ENCODE results near the gene TEX44. TPM values are rescaled to one million over a fixed set of nuclear protein-coding genes. Genes with fewer than 3 reads are reported as not detected.

TEX44 gene
- total RNA-seq, 4 donors from 2014 or later: not detected

DNA sequence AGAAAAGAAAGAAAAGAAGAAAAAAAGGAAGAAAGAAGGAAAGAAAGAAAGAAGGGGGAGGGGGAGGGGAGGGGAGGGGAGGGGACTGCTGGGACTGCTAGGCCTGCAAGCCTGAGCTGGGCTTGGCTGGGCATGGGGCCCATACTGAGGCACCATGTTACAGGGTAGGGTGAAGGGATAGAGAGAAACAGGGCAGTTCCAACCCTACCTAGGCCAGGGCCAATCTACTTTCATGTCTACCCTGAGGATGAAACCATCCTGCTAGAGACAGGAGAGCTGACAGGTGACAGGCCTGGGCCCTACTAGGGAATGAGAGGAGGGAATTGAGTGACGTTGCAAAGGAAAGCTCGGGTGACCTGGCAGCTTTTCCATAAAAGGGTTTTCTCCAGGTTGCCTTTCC is 41.7 kb downstream of the TEX44 start:
- no peak for DNase-seq (ENCODE audit: low spot score in 2 of 2)
- intact Hi-C loops (cut with DNase I; ENCODE audit: low total_unique reads): no loop called here
- H3K4me3 ChIP-seq (ENCODE audit: low read depth, poor library complexity, severe bottlenecking): no peak overlapping the region
- 68 to 73% methylated on average over 2 of the region's 2 CpGs for WGBS, 2 donors
- TF ChIP-seq, protein P1, sequence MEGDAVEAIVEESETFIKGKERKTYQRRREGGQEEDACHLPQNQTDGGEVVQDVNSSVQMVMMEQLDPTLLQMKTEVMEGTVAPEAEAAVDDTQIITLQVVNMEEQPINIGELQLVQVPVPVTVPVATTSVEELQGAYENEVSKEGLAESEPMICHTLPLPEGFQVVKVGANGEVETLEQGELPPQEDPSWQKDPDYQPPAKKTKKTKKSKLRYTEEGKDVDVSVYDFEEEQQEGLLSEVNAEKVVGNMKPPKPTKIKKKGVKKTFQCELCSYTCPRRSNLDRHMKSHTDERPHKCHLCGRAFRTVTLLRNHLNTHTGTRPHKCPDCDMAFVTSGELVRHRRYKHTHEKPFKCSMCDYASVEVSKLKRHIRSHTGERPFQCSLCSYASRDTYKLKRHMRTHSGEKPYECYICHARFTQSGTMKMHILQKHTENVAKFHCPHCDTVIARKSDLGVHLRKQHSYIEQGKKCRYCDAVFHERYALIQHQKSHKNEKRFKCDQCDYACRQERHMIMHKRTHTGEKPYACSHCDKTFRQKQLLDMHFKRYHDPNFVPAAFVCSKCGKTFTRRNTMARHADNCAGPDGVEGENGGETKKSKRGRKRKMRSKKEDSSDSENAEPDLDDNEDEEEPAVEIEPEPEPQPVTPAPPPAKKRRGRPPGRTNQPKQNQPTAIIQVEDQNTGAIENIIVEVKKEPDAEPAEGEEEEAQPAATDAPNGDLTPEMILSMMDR (IDR thresholded peaks at IDR 0.05): no peak

DNA sequence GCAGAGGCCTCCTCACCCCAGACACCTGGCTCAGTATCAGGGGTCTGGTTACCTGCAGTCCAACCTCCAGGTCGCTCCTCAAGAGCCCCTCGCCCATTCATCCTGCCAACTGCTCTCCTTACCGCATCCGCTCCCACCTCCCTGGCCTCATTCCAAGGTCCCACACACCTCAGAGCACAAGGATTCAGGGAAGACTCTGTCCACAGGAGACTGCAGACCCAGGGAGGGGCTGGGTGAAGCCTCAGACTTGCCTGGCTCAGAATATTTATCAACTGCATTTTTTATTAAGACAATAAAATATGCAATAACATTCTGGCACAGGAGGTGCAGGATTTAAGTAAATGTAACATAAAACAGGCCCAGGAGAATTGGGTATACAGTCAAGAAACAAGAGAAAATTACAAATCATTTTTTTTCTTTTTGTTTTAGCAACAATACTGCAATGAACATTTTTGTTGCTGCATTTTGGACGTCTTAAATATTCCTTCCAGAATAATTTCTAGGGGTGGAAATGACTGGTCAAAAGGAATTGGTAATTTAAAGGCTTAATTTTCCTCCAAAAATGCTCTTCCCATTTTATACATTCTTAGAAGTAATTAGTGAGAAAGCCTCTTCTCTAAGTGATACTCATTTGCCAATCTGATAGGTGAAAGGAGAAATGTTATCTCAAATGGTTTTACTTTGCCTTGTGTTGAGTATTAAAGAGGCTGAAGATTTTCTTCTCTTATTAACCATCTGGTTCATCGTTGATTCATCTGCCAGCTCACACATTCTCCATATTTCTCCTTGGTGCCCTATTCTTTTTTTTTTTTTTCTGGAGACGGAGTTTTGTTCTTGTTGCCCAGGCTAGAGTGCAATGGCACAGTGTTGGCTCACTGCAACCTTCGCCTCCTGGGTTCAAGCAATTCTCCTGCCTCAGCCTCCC is 42.5 kb downstream of the TEX44 start:
- no peak for TF ChIP-seq POLR2A (IDR thresholded peaks at IDR 0.05)
- TF ChIP-seq, protein P1 (IDR thresholded peaks at IDR 0.05): no peak
- intact Hi-C loops (cut with DNase I; ENCODE audit: low total_unique reads): no loop called here
- 70 to 73% methylated on average over 7 to 8 of the region's 8 CpGs for WGBS, 2 donors
- DNase-seq (ENCODE audit: low spot score in 2 of 2): no peak
- H3K4me3 ChIP-seq (ENCODE audit: low read depth, poor library complexity, severe bottlenecking): no peak overlapping the region

DNA sequence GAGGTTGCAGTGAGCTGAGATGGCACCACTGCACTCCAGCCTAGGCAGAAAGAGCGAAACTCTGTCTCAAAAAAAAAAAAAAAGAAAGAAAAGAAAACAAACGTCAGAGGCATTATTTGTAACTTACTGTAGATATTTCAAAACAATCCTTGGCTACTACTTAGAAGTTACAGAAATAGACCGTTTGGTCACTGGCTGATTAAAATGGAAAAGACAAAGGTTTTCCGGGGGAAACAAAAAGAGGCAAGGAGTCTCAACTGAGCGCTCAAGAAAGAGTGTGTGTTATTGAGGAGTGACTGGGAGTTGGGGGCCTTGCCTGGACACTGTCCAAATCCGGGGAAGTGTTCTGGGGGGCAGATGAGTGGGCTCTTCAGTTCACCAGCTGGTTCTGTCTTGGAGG is 47.6 kb downstream of the TEX44 start:
- DNase-seq (ENCODE audit: low spot score in 2 of 2): no peak
- 23 to 35% methylated on average over 6 of the region's 6 CpGs for WGBS, 2 donors
- no peak for TF ChIP-seq POLR2A (IDR thresholded peaks at IDR 0.05)
- TF ChIP-seq, protein P1 (IDR thresholded peaks at IDR 0.05): no peak
- no peak overlapping the region for H3K4me3 ChIP-seq (ENCODE audit: low read depth, poor library complexity, severe bottlenecking)
- intact Hi-C loops (cut with DNase I; ENCODE audit: low total_unique reads): no loop called here

DNA sequence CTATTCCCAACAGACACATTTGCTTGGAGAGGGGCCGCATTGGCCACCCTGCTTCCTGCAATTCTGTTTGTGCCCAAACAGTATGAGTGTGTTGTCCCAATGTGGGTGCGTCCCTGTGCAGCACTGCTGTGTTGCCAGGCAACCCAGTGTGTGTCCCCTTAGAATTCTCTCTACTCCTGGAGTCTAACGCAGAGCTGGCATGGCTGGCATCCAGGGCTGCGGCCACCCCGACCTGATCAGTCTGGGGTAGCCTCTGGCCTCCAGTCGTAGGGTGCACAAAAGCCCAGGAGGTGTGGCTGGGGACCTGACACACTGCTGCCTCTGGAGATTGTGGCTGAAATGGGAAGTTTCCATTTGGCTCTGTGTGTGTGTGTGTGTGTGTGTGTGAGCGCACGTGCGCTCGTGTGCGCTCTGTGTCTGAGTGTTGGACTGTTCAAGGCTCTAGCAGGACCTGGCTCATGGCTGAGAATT is 48.0 kb downstream of the TEX44 start:
- intact Hi-C loops (cut with DNase I; ENCODE audit: low total_unique reads): no loop called here
- TF ChIP-seq POLR2A (IDR thresholded peaks at IDR 0.05): no peak
- TF ChIP-seq, protein P1 (IDR thresholded peaks at IDR 0.05): peak in 1 of 3 donors; percentile 19
- no peak overlapping the region for H3K4me3 ChIP-seq (ENCODE audit: low read depth, poor library complexity, severe bottlenecking)
- 18 to 30% methylated on average over 6 to 8 of the region's 11 CpGs for WGBS, 2 donors
- DNase-seq (ENCODE audit: low spot score in 2 of 2): peak; percentile 65 to 94

DNA sequence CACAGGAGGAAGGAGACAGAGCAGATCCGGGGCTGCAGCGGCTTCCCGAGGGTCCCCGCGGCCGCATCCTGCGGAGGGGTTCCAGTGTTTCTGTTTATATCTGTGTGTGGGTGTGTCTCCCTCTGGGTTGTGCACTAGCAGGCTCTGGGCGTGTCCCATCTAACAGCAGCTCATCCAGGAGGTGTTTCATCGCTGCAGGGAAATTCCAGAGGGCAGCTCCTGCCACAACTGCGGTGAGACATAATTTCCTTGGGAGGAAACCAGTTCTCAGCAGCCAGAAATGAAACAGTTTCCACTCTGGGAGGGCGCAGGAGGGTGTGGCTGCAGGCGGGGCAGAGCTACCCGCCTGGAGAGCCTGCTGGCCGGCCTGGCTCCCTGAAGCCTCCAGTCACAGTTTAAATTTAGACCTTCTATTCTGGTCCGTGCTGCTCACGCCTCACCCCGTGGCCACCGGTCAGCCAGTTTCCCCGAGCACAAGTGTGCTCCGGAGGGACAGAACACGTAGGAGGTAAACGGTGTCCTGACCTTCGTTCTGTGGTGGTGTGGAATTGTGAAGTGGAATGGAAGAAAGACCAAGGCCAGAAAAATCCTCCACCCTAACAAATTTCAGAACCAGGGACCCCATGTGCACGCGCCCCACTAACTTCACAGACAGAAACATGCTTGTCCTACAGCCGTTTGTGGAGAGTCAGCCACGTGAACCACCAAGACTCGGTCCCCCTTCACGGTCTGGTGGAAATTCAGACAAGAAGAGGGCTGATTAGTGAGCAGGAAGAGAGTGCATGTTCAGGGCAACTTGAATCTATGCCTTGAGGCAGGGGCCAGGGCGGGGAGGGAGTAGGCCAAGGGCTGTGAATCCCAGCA is 50.2 kb downstream of the TEX44 start:
- no peak overlapping the region for H3K4me3 ChIP-seq (ENCODE audit: low read depth, poor library complexity, severe bottlenecking)
- 1 to 7% methylated on average over 30 of the region's 30 CpGs for WGBS, 2 donors
- intact Hi-C loops (cut with DNase I; ENCODE audit: low total_unique reads): no loop called here
- DNase-seq (ENCODE audit: low spot score in 2 of 2): peak; percentile 94 to 97
- no peak for TF ChIP-seq POLR2A (IDR thresholded peaks at IDR 0.05)
- TF ChIP-seq, protein P1 (IDR thresholded peaks at IDR 0.05): no peak

Measured in lower leg skin (tissue), 4 donors.